NB4 (cell line): ENCODE results near the gene SCN1B.

ENCODE experiments used
- CTCF ChIP-seq: IDR thresholded peaks from one replicate; pipeline ENCODE4 v1.5.1; 2012; ENCODE audit warnings: low read depth, low read length
- MAX ChIP-seq: IDR thresholded peaks from 2 replicates; pipeline ENCODE4 v1.6.1; 2011; ENCODE audit warnings: low read depth, low read length
- MYC ChIP-seq: IDR thresholded peaks from 2 replicates; pipeline ENCODE4 v1.6.1; 2011; ENCODE audit warnings: low read depth, low read length
- POLR2A ChIP-seq: IDR thresholded peaks from 2 replicates; pipeline ENCODE4 v1.6.1; 2011; ENCODE audit warnings: mild to moderate bottlenecking; ENCODE audit not compliant: insufficient read length; ENCODE audit errors: extremely low read depth

- no peak for TF ChIP-seq POLR2A
- TF ChIP-seq CTCF, result no peak
- TF ChIP-seq MAX, result no peak
- TF ChIP-seq MYC, result no peak
These were observed 23.3 kb upstream of the SCN1B start for GRCh38 chr19:35006999-35007365.
